CD4-positive, alpha-beta T cell treated with Interleukin-1 beta for 1 hour (primary cell): ENCODE data around the gene NAP1L4.
A peak's percentile ranks its signal among the peaks of the same experiment; 100 is the strongest.

Source experiments
- DNase-seq, 2 donors: peaks; one replicate each; pipeline ENCODE4 v3.0.0-alpha.2; 2020 to 2022

Gene NAP1L4, protein sequence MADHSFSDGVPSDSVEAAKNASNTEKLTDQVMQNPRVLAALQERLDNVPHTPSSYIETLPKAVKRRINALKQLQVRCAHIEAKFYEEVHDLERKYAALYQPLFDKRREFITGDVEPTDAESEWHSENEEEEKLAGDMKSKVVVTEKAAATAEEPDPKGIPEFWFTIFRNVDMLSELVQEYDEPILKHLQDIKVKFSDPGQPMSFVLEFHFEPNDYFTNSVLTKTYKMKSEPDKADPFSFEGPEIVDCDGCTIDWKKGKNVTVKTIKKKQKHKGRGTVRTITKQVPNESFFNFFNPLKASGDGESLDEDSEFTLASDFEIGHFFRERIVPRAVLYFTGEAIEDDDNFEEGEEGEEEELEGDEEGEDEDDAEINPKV

DNA sequence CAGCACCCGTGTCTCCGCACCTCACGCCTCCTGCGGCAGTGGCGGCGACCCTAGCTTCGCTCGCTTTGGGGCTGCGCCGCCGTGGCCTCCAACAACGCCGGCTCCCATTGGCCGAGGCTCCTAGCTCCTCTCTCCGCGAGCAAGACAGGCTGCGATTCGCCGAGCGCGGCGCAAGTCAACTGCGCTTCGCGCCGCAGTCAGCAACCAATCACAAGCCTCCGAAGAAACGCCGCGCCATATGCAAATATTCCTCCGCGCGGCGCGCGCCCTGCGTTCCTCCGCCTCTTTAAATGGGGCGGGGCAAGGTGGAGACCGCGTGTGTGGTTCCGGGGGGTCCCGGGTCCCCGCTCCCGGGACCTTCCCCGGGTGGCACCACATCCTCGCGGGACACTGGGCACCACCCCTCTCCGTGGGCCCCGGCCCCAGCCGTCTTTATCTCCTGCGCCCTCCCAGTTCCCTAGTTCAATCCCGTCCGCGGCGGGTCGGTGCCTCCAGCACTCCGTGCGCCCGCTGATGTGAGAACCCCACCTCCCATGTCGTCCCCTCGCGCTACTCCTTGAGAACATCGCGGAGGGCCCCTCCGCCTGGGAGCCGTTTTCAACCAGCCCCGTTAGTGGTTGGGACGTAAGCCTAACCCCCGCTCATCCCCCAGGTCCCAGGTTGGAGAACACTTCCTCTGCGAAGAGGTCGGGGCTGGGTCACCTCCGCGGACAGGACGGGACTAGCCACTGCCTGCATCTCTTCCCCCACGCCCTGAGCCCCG, at the start of gene NAP1L4:
Gene NAP1L4, minus strand, starts transcription at position 96 of the 763 bp plus-strand sequence. CDS start 13,109 bp downstream, outside the sequence.
- DNase-seq = peak; percentile 96

DNA sequence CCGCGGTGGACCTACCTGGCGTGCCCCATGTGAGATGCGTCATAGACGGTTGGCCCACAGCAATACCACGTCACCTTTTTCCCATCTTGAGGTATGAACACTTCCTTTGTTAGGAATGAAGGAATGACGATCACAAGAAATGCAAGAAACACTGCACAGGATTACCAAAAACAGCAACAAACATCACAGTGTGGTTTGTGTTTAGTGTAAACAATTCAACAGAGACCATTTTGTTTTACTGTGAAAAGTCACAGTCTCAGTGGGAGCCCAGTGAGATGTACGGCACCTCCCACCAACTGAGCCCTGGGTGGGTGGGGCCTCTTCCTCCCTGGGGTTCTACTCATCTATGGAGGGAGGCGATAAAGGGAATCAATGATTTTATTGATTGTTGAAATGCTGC, 48.8 kb upstream of the NAP1L4 start:
- no peak for DNase-seq

DNA sequence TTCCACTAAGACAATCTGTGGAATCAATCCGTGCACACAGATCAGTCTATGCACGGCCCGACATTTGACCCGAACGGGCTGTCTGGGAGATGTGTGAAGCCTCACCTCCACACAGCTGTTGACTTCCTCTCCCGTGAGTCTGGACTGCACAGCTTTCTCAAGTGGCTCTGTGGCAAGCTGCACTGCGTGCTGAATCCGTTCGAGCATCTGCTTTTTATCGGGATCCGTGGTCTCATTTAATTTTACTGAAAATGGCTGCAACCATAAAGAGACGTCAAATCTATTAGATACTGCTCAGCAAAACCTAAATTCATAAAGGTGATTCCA, 45.8 kb upstream of the NAP1L4 start:
- no peak for DNase-seq

DNA sequence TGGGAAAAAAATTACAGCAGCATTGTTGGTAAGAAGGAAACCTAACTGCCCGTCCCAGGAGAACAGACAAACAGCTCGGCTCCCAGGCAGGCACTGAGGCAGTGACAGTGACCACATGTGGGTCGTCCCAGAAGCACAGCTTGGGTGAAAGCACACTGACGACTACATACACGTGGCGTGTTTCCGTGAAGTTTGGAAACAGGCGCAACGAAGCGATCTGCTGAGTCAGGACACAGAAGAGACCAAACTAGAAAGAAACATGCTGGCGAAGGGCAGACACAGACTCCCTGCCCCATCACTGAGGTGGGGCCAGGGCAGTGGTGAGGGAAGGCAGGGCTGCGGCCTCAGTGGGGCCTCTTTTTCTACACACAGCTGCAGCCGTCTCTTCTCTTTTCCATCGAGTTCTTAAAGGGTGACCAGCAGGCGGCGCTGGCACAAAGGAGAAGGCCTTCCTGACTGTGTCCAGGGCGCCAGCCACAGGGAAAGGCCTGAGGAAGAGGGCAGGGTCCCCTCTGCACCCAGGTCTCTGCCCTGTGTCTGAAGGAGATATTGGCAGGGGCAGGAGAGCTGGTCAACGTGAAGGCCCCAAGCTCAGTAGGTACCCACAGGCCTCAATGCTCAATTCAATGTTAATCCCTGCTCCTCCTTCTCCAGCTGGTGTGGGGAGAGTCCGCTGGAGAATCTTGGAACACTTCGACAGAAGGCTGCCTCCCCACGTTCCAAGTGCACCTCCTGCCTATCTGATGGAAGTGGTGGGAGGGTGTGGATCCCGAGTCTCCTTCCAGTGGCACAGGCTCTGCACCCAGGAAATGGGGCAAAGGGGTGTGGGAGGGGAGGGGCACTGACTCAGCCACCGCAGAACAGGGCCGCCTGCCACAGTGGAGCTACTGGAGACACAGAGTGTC, 45.2 kb upstream of the NAP1L4 start:
- DNase-seq = peak; percentile 45 to 46

DNA sequence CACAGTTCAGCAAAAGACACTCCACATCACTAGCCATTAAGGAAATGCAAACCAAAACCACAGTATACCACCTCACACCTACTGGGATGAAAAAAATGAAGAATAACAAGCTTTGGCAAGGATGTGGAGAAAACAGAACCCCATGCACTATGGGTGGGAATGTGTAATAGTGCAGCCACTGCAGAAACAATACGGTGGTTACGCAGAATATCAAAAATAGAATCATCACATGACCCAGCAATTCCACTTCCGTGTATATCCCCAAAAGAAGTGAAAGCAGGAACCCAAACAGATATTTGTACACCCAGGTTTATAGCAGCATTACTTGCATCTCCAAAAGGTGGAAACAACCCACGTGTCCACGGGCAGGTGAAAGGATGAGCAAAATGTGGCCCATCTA, 44.3 kb upstream of the NAP1L4 start:
- no peak for DNase-seq

DNA sequence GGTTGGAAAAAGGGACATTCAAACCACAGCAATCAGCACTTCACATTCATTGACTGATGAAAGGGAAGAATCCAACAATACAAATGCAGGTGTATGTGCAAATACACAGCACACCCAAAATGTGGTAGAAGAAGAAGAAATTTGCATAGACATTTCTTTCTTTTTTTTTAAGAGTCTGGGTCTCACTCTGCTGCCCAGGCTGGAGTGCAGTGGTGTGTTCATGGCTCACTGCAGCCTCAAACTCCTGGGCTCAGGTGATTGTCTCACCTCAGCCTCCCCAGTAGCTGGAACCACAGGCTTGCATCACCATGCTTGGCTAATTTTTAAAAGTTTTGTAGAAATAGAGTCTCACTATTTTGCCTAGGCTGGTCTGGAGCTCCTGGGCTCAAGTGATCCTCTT, 43.2 kb upstream of the NAP1L4 start:
- no peak for DNase-seq

DNA sequence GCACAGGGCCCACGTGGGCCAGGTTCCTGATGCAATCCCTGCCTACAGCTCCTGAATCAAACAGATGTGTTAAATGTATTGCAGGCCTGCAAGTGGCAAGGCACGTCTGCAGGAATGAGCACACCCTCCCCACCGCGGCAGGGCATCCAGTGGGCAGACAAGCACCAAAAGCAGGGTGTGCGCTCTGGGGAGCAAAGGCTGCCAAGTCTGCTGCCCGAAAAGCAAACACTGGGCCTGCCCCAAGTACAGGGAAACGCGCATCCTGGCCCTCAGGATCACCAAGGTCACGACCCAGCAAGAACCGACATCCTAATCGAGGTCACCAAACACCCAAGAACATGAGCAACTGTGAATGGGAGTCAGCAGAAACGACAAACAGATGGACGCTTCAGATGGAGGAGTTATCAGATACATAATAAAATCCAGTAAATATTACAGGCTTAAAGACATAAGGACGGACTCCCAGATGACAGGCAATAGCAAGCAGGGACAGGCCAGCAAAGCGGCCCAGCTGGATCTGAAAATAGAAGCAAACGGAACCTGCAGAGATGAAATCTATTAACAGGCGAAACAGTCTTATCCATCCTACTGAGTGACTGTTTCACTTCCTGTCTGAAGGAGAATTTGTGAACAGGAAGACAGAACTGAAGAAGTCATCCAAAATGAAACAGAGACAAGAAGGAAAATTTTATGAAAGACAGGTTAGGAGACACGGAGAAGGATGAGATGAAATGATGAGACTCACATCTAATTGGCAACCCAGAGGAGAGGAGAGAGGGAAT, 38.4 kb upstream of the NAP1L4 start:
- no peak for DNase-seq

DNA sequence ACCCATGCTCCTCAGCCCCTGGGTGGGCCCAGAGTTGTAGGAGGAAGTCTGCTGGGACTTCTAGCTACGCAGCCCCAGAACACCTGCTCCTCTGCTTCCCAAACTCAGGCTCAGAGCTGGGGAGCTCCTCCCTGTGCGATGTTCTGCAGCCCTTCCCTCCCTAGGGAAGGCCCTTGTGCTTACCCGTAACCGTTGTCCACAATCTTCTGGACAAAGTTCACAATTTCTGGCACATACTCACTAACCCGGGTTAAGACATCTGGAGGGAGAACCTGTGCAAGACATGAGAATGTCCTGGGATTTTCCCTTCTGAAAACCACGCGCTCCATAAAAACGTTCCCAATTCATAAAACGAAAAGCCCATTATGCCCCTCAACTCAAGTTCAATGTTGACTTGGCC, 36.7 kb upstream of the NAP1L4 start:
- no peak for DNase-seq

DNA sequence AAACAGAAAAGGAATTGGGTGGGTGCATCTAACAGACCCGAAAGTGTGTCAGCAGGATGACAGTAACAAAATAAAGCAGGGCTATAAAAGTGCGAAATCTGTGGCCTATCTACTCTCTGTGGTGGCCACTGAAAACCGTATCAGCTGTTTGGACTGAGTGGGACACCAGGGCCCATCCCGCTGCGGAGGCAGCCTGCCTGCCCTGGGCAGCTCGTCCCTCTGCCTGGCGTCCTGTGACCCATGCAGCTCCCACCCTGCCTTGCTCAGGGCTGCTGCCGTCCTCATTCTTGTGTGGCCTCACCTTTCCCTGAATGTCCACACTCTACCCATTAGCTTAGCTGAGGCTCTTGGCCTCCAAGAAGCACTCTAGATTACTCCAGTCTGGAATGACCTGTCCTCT, 34.7 kb upstream of the NAP1L4 start:
- DNase-seq = no peak

DNA sequence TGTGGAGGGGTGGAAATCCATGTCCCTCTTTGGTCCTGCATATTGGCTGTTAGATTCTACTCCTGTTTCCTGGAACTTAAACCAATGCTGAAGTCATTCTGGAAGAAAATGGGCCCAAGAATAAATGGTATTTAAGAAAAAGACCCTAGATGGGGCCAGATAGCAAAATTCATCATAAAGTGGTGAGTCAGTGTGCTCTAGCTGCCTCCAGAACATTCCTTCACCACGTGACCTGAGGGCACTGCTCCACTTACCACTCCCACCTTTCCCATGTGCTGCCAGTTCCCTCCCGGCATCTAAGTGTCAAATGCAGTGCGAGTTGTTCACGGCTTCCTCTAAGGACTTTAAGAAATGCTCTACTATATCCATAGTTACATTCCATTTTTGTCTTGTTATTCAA, 30.9 kb upstream of the NAP1L4 start:
- no peak for DNase-seq

DNA sequence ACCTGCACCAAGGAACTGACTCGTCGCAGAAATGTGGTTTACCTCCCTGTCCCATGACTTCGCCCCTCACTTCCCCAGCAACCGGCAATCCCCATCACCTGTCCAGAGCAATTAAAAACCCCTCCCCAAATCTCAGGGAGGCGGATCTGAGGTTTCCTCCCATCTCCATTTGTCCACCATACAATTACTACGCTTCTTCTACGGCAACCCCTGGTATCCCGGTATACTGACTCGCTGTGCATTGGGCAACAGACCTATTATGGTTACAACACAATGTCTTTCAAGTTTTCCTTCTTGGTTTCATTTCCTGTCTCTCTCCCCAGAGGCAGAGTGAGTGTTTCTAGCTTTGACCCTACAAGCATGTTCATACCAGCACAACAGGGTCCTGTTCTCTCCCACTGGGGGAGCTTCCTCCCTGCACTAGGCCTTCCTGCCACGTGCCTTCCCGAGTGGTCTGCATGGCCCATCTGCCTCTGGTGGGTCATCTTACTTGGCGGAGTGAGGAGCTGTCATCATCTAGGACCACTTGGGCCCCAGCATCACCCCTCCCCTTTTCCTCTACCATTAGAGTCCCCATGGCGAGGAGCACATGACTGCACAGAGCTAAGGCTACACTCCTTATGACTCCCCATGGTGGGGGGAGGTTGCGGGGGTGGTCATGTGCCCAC, 30.3 kb upstream of the NAP1L4 start:
- peak in 1 of 2 donors; percentile 22 for DNase-seq

DNA sequence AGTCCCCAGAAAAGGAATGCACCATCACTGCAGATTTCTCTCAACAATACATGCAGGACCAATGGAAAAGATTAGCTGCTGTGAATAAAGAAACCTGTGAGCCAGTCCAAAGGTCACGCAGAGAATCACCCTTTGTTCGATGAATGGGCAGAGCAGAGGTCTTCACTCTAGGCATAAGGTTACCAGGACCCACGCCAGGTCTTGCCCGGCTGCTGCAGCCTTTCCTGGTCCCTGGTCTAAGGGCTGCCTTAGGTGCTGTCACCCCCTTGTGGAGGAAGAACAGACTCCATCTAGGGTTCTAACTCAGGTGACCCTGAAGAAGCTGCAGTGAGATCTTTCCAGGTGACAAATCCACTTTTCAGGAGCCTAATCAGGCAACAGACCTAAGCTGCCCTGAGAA, 29.0 kb upstream of the NAP1L4 start:
- DNase-seq = peak; percentile 23 to 55

DNA sequence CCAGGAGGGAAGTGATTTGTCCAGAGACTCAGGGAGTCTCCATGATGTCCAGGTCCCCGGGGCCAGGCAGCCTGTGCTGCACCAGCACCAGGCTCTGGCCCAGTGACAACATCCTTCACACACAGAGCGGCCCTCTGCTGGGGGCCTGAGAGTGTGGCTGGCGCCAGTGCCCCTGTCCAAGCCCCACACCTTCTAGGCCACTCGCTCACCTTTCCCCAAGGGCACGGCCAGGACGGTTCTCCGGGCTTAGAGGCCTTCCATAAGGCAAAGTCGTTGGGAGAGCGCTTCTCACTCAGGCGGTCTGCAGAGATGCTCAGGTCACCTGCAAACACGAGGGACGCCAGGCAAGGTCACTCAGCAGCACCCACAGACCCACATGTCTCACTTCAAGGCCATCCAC, 27.9 kb upstream of the NAP1L4 start:
- DNase-seq = no peak

DNA sequence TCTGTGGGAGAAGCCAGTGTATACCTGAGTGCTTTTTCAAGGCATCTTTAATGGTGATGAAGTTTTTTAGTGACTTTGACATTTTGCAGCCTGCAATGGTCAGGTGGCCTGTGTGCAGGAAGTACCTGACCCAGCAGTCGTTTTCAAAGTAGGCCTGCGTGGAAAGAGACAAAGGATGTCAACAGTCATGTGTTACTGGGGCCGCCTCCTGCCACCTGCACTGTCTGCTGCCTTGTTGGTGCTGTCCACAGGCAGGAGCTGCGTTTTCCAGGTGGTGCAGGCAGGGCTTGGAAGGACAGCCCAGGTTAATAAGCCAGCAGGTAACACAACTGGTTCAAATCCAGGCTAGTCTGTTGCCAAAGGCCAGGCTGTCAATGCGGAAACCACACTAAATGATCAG, 26.5 kb upstream of the NAP1L4 start:
- no peak for DNase-seq

DNA sequence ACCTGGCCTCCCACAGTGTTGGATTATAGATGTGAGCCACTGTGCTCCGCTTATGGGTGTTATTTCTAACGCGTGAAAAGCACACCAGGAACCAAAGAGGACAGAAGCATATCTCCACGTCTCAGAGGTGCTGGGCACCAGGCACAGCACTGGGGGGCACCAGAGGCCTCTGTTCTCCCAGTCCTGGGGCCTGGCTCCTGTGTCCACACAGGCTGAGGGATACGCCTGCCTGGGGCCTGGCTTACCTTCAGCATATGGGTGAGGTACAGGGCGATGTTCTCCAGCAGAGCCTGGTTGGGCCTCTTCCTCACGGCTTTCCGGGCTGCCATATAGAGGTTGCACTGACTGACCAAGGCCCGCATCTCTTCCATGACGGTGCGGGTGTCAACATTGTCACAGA, 24.7 kb upstream of the NAP1L4 start:
- no peak for DNase-seq

DNA sequence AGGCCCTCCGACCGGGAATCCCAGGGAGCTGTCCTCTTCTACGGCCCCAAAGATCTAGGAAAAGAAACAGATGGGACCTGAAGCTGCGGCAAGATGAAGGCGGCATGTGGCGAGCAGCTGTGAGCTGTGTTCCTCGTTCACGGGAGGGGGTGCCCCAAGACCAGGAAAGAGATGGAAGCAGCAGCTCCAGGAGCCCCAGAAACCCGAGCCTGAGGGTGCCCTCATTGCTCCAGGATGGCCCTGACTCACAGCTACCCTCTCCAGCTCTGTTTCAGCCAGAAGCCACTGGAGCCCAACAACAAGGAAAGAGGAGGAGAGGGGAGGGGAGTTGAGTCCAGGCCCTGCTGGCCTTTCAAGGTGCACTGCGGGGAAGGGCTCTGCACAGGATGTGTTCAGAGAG, 23.7 kb upstream of the NAP1L4 start:
- no peak for DNase-seq

DNA sequence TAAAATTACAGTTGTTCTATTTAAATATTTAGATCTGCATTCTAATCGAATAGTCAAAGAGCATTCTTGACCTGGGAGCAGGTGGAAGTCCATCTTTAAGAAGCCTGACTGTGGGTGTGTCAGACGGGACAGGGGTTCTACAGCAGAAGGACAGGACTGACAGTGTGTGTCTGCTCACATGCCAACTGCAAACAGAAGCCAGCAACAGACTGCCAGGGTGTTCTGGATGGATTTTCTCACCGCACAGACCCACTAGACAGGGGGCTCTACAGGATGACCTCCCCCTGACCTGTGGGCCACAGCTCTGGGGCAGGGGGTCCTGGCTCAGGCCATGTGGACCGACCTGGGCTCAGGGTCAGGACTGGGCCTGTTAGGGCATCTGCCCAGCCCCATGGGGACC, 22.8 kb upstream of the NAP1L4 start:
- no peak for DNase-seq

DNA sequence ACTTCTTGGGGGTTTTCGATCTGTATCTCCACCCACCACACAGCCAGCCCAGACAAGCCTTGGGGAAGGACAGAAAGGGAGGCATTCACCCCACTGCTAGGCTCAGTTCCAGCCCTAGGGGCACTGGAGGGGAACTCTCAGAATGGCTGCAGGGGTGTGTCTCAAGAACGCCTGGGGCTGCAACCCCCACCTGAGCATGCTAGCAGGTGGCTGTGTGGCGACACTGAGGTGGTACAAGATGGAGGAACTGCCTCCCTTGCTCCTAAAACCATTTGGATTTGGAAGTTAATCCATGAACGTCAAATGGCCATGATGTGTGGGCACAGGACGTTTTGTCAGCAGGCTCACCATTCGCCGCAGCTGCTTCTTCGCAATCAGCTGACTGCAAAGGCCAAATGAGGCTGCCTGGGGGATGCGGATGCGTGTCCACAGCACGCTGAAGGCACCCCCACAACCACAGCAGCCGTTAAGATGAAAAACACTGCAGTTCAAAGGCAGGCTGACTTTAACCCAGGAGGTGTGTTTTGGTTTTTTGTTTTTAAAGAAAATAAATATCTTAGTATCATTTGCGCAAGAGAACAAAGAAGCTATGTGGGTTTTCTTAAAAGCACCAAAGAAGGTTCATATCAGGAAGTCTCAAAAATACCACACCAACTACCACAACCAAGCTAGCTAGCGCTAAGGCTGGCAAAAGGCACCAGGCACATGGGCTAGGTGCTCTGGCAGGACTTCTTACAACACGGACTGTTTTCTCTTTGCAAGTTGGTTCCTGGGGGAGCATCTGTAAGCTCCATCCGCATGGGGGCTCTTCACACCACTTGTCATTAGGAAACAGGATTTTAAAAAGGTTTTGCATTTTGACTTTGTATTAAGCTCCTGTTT, 22.2 kb upstream of the NAP1L4 start:
- DNase-seq = peak; percentile 70 to 75

DNA sequence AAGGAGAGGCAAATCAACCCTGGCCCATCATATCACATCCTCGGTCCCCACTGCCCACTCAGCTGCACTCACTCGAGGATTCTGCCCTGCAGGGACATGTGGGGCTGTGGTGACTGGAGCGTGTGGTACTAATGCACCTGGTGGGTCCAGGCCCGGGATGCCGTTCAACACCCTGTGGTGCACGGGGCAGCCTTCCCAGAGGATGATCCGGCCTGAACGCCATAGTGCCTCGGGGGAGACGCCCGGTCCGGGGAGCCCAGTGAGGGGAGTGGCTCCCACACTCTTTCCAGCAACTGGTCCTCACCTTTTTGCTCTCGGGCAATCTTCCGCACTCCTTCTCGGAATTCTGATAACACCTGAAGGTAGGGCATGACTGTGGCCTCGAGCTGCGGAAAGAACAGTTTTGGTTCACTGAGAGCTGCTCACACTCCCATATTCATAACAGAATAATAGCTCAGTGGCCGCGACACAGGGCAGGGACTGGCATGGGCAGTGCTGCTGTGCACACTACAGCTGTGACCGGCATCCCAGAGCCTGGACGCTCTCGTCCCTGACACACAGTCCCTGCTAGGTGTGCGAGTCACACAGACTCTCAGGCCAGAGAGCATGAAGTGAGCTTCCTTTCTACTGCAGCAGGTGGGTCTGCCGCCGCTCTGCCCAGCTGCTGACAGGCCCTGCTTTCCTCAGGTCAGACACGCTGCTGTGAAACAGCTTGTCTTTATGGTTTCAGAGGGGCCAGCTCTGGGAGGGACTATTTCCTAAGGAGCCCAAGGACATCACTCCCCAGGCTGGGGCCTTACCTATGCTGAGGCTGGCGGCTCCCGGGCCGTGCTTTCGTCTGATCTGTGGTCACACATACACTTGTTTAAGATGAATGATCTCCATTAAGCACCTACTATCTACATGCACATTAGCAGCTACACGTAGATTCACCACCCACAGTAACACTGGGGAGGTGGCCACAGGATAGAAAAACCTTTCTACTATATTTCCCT, 20.1 kb upstream of the NAP1L4 start:
- no peak for DNase-seq
